ENCODE results near the gene CYP4A22. TPM values are rescaled to one million over a fixed set of nuclear protein-coding genes. Genes with fewer than 3 reads are reported as not detected.
A peak's percentile ranks its signal among the peaks of the same experiment; 100 is the strongest.

The CYP4A22 gene
- total and polyA plus RNA-seq, 9 of the 15 experiments (the other 6 are each of a cell fraction or from before 2014, with no cell fraction given), result 0.07 TPM; not detected in 8

DNA sequence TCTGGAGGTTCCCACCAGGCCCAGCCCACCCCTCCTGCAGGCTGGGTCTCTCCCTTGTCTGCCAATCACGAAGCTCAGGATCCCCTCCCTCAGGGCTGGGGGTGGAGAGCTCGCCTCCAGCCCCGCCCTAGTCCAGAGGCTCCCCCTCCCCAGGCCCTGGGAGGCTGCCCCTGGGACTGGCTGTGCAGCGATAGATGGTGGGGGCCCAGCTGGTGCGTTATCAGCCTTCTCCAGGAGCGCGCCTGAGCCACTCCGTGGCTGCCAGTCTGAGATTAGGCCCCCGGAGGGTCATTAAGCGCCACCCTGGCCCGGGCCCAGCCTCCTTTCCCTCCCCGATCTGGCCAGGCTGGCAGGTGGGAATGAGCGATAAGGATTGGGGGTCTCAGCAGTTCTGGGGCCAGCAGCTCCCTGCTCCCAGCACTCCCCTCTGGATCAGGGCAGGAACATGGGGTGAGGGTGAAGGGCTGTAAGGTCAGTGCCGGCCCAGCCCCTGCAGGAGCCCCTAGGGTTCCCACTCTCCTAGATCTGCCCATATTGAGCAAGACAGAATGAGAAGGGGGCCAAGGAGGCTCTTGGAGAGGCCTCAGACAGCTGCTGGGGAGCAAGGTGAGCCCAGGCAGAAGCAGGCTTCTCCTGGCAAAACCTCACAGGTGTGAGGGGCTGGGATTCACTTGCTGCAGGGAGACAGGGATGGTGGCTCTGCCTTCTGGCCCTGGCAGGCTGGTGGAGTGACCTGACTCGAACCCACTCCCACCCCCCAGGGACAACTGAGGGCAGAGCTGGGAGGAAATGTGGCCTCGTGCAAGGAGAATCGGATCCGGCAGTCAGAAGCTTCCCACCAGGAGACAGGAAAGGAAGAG, 44.1 kb downstream of the CYP4A22 start (continued):
- TF ChIP-seq ZBTB43 (CRISPR knock-in tag; IDR thresholded peaks at IDR 0.05) (no peak), BRD9 (IDR thresholded peaks at IDR 0.05; ENCODE audit: low read depth, partially characterized antibody) (peak; percentile 14), FIP1L1 (IDR thresholded peaks at IDR 0.05; ENCODE audit: low read depth, low read length, poor library complexity, severe bottlenecking) (peak; percentile 79), MAFF (IDR thresholded peaks at IDR 0.05; ENCODE audit: low read length) (no peak; the same call in 1 of the 2 replicates), NBN (IDR thresholded peaks at IDR 0.05; ENCODE audit: low read depth) (peak; percentile 99), ZBTB1 (CRISPR knock-in tag; IDR thresholded peaks at IDR 0.05; ENCODE audit: borderline replicate concordance, low read depth) (no peak), SP2 (IDR thresholded peaks at IDR 0.05; ENCODE audit: extremely low read depth, low read depth, low read length, poor library complexity, severe bottlenecking) (peak; percentile 3), NELFE (IDR thresholded peaks at IDR 0.05; ENCODE audit: insufficient read depth, insufficient read length) (no peak), ZNF408 (CRISPR knock-in tag; IDR thresholded peaks at IDR 0.05; ENCODE audit: low read depth) (no peak), TOE1 (IDR thresholded peaks at IDR 0.05; ENCODE audit: borderline replicate concordance) (peak; percentile 93), TOE1 (CRISPR knock-in tag; IDR thresholded peaks at IDR 0.05; ENCODE audit: borderline replicate concordance, low read depth) (0 out of 2 replicates have a peak, but pooled peaks have one; percentile 61), ATF1 (CRISPR knock-in tag; IDR thresholded peaks at IDR 0.05) (no peak), ATF1 (tag; IDR thresholded peaks at IDR 0.05) (peak; percentile 79), ZNF561 (CRISPR knock-in tag; conservative IDR thresholded peaks at IDR 0.05) (peak; percentile 81), ZNF23 (CRISPR knock-in tag; IDR thresholded peaks at IDR 0.05) (peak; percentile 82), RCOR1 (IDR thresholded peaks at IDR 0.05; ENCODE audit: borderline replicate concordance in 1 of 2, low read depth in 2 of 2, low read length in 2 of 2) (peak; percentile 79 to 97; a peak in 3 of 4 replicates), RUNX1 (IDR thresholded peaks at IDR 0.05; ENCODE audit: low read depth) (peak; percentile 99), HDAC6 (IDR thresholded peaks at IDR 0.05; ENCODE audit: low read depth, low read length) (no peak), CBX3 (IDR thresholded peaks at IDR 0.05; ENCODE audit: borderline replicate concordance in 1 of 2, low read length in 2 of 2) (peak in 1 of 2 experiments; percentile 49; a peak in 2 of 3 replicates), ZFX (CRISPR knock-in tag; IDR thresholded peaks at IDR 0.05) (peak; percentile 57), ZNF79 (CRISPR knock-in tag; IDR thresholded peaks at IDR 0.05; ENCODE audit: low read depth) (peak; percentile 82), PBX2 (CRISPR knock-in tag; IDR thresholded peaks at IDR 0.05; ENCODE audit: low read depth) (peak; percentile 6; the same call in 1 of the 2 replicates), PBX2 (tag; conservative IDR thresholded peaks at IDR 0.05; ENCODE audit: low read depth) (peak; percentile 62; the same call in 1 of the 2 replicates)

Measured in K562 (cell line).